GM10266 (cell line): ENCODE data around the gene PLA2G1B.
A peak's percentile ranks its signal among the peaks of the same experiment; 100 is the strongest.

Experiments
- DNase-seq: peaks from one replicate; pipeline ENCODE4 v3.0.0; 2012; ENCODE audit errors: extremely low spot score
- CTCF ChIP-seq: IDR thresholded peaks from 2 replicates; pipeline ENCODE4 v1.5.1; 2012; ENCODE audit warnings: mild to moderate bottlenecking, low read depth; ENCODE audit not compliant: control insufficient read depth, insufficient read depth; ENCODE audit errors: missing control alignments

Gene PLA2G1B

GRCh38 chr12:120358412-120359100, 31.0 kb upstream of the PLA2G1B start:
- DNase-seq: no peak

GRCh38 chr12:120357104-120357503, 29.5 kb upstream of the PLA2G1B start:
- DNase-seq: no peak
- no peak for TF ChIP-seq CTCF

More at GRCh38 chr12:120358412-120359100, 31.0 kb upstream of the PLA2G1B start:
- no peak for TF ChIP-seq CTCF

GRCh38 chr12:120356567-120357030, 29.0 kb upstream of the PLA2G1B start:
- peak; percentile 90 for DNase-seq
- TF ChIP-seq CTCF: peak; percentile 87

GRCh38 chr12:120353556-120354317, 26.2 kb upstream of the PLA2G1B start:
- DNase-seq: no peak
- TF ChIP-seq CTCF: no peak

- DNase-seq: no peak
- no peak for TF ChIP-seq CTCF
Measured at GRCh38 chr12:120353136-120353535, 25.6 kb upstream of the PLA2G1B start.

- DNase-seq: no peak
- no peak for TF ChIP-seq CTCF
Measured at GRCh38 chr12:120352117-120352516, 24.5 kb upstream of the PLA2G1B start.
